HG03066 (cell line): ENCODE data around the gene APOH.

Experiments
- ATAC-seq: cut with Tn5 transposase; IDR thresholded peaks from one replicate; pipeline ENCODE4 v1.9.1; 2021; ENCODE audit warnings: low read depth; ENCODE audit not compliant: unreplicated experiment

APOH gene

DNA sequence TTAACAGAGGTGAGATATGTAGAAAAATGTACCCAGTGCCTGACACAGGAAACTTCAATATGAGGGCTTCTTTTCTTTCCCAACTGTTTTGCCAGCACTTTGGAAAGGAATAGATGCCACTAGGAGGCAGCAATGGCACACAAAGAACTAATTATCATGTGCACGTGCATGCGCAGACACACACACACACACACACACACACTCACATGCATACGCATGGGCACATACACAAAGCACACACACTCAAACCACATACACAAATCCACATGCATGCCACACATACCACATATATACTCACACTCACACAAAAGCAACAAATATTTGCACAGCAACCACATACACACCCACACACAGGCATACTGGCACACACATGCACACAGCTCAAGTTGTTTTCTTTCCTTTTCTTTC is 28.5 kb downstream of the APOH start:
- ATAC-seq, result no peak

DNA sequence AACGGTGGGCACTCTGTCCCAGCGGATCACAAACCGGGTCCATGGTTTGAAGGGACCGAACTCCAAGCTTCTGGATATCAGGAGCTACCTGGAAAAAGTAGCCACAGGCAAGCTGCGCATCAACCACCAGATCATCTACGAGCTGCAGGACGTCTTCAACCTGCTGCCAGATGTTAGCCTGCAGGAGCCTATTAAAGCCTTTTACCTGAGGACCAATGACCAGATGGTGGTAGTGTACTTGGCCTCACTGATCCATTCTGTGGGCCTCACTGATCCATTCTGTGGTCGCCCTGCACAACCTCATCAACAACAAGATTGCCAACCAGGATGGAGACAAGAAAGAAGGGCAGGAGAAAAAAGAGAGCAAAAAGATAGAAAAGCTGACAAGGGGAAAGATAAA is 31.0 kb downstream of the APOH start:
- no peak for ATAC-seq

DNA sequence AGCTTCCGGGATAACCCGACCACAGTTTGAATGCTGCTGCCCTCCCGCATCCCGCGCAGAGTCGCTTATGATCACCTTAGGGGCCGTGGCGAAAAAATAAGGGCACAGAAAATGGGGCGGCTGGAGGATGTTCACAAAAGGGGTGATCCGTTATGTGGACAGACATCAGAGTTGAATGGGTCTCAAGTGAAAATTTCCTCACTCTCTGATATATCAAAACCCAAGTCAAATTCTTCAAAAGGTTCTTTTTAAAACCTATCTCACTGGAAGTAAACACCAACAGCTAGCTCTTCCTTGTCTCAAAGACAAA is 36.9 kb downstream of the APOH start:
- no peak for ATAC-seq

DNA sequence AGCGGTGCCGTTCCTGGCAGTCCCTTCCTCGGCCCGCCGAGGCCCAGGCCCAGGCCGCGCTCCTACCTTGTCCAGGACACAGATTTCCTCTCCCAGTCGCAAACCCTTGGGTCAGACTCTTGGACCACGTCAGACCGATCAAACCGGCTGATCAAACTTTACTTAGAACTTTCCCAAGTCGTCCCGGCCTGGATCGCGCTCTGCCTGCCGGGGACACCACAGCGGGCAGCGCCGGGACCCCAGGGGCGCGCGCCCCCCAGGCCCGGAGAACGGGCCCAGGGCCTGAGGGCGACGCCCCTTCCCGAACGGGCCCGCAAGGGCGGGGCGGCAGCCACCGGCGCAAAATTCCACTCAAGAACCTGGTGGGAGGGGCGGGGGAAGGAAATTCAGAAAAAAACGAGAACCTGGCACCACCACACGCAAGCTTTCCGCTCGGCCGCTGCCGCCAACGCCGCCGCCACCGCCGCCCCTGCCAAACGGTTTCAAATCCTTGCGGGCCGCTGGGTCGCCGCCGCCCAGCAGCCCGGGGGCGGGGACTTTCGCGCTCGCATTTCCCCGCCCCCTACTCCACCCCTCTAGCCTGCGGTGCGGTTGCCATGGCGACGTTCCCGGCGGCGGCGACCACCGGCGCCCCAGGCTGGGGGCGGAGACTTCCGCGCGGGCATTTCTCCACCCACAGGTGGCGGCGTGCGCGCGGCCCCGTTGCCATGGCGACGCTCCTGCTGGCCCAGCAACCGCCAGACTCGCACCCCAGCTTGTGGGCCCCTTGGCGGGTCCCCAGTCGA is 37.4 kb downstream of the APOH start, which contains the start of gene CEP112:
TSS of gene CEP112 (minus strand) at position 541 of the 785 bp plus-strand sequence.
- ATAC-seq, result peak; percentile 59

DNA sequence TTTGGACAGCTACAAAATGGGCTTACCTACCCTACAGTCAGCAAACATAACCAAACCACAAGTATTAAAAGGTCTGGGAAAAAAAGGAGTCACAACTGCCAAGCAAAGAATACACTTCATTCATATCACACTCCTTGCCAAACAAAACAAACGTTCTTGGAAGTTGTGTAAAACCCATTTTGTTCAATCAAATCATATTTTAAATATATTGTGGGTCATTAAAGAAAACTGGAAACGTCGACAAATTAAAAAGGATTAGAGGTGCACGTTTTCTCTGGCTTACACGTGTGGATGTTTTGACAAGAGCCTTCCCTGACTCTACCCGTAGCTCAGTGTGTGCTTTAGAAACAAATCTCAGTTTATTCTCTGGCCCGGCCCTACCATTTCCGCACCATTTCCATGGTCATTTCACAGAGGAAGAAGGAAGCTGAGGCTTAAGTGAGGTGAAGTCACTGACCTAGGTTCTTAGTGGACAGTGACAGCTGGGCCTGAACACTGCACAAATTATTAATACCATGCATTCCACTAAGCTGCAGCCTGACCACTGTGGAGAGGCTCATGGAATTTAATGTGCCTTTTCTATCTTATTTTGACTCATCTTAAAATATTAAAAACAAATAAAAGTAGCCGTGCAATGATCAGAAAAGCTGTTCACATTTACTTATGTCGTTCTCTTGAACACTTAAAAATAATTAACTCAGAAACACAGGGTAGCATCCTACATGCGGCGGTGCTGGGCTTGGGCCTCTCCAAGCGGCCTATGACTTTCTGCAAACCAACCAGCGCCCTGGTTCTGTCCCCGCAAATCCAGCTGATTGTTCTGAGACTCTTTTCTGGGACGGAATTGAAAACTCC is 38.2 kb downstream of the APOH start:
- no peak for ATAC-seq

DNA sequence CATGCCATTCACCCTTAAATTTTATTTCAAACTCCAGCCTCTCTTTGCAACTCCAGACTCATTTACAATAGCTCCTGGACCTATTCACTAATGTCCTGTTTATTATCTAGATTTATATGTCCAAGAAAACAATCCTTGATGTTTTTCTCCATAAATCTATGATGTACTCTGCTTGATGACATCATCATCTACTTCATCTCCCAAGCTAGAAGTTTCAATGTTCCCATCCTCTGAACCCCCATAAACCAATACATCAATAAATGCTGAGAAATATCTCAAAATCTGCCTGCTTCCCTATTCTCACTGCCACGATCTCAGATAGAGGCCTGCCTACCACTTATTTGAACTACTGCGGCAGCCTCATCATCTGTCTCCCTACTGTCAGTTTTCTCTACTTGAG is 41.5 kb downstream of the APOH start:
- no peak for ATAC-seq

DNA sequence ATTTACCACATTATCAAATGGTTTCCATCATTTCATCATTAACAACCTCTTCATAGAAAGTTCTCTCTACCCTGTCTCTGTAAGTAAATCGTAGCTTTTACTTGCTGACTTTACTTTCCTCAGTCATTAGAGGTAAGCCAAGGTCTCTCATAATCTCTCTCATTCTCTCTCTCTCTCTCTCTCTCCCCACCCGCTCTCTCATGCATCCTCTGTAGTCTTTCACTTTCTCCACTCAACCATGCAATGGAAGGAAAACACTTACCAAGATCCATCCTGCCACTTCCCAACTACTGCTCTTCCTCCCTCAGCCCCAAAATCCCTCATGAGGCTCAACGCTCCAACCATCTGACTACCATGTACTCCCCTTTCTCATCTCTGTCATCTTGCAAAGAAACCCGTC is 43.4 kb downstream of the APOH start:
- ATAC-seq, result no peak

DNA sequence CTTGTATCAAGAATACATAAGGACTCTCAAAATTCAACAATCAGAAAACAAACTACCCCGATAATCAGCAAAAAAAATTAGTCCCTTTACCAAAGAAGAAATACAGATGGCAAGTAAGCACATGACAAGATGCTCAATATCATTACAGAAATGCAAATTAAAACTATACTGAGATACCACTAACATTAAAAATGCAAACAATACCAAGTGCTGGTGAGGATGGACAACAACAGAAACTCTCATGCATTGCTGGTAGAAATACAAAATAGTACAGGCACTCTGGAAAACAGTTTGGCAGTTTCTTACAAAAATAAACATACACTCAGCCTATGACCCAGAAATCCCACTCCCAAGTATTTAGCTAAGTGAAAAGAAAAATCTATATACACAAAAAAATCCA is 44.8 kb downstream of the APOH start:
- no peak for ATAC-seq

DNA sequence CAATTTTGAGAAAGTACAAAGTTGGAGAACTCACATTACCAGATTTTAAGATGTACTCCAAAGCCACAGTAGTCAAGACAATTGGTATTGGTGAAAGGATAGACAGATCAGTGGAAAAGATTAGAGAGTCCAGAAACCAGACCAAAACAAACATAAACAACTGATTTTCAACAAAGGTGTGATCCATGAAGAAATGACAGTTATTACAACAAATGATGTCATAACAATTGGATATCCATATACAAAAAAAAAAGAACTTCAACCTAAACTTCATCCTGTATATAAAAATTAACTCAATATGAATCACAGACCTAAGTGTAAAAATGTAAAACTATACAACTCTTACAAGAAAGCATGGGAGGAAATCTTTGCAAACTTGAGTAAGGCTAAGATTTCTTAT is 45.7 kb downstream of the APOH start:
- ATAC-seq, result no peak

DNA sequence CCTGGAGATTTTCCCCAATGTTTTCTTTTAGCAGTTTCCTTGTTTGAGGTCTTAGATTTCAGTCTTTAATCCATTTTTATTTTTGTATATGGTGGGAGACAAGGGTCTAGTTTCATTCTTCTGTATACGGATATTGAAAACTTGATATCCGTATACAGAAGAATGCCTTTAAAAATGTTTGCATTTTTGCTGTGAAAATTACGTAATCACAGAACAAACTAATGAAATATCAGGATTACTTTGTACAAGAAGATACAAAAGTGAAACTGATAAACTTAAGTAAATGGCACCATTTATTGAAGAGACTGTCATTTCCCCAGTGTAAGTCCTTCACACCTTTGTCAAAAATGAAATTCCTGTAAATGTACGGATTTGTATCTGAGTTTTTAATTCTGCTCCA is 50.6 kb downstream of the APOH start:
- no peak for ATAC-seq

DNA sequence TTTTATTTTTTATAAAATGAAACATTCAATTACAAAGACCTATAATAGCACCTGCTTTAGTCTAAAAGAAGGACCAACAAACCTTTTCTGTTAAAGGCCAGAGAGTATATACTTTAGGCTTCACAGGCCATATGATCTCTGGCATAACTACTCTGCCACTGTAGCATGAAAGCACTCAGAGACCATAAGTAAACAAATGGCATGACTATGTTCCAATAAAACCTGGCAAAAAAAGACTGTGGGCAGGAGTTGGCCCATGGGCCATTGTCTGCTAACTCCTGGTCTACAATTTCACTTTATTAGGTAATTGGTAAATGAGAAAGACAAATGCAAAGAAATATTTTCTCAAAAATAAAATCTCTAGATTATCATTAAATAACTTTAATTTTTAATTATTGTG is 52.2 kb downstream of the APOH start:
- ATAC-seq, result no peak

DNA sequence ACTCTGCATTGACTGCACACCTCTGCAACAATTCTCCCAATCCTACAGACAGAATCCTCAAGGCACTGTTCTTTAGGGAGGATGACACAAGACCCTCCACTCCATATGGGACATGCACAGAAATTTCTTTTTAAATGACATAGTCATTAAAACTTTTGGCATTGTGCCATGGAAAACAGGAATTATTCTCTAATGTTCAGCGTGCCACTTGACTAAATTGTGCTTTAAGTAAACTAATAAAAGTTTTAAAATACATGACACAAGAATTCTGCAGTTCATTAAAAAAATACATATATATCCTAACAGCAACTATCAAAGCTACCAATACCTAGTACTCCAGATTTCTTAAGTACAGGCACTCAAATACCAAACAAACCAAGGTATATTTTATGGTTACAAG is 53.3 kb downstream of the APOH start:
- no peak for ATAC-seq

DNA sequence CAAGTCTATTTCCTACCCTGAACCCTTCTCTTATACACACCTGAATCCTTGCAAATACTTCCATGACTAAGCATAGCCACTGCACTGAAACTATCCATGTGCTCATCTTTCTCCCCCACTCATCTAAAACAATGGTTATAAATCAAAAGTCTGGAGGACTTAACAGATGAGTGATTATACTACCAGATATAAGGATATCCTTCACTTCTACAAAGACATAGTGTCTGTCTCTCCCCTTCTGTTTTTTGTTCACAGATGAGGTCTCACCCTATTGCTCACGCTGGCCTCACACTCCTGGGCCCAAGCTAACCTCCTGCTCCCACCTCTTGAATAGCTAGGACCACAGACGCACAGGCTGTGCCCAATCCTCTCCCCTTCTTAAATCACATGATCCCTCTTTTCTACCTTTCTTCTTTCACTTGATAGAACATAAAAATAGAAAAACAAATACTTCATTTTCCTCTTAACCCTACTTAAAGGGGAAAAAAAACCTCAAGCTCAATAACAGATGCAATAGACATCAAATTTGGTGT is 56.5 kb downstream of the APOH start:
- no peak for ATAC-seq

DNA sequence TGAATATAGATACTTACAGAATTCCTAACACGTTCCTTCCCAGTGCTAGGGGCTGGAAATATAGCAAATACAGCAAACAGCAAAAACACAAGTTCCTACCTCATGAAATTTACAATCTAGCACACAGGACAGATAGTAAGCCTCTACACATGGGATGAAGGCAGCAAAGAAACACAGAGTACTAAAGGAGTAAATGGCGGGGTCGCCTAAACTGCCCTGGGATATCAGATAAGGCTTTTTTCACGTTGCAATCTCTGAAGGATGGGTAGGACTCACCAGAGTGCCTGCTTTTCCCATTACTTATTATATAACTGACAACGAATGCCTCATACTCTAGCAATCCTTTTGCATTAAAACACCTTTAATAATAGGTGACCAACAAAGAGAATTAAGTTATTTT is 57.1 kb downstream of the APOH start:
- no peak for ATAC-seq

DNA sequence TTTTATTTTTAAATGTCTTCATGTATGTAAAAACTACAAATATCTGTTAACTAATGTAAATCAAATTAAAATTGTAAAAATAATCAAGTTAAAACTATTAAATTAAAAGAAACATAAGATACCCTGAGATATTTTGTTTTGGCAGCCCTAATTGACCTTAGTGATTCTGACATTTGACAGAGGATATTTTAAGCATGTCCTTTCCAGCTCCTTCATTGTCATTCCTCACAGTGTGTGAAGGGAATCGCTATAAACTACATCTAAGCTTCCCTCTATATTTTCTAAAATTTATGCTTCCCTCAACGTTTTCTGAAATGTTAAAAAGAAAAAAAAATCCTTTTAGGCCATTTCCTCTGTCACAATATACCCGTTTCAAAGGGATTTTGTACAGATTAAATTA is 57.5 kb downstream of the APOH start:
- ATAC-seq, result no peak

DNA sequence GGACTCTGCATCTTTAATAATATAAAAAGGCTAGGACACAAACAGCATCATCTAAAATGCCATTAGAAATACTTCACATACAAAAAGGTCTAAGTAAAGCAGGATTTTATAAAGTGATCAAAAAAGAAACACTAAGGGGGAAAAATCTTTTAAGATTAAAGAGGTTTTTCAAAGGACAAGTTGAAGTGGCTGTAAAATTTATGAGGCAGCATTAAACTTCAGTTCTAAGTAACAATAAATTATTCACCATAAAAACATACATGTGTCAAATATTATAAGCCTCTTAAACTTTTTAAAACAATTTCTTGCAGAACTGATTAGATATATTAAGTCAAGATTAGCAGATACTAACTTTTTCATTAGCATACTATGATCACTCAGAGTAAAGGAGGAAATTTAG is 58.0 kb downstream of the APOH start:
- no peak for ATAC-seq

DNA sequence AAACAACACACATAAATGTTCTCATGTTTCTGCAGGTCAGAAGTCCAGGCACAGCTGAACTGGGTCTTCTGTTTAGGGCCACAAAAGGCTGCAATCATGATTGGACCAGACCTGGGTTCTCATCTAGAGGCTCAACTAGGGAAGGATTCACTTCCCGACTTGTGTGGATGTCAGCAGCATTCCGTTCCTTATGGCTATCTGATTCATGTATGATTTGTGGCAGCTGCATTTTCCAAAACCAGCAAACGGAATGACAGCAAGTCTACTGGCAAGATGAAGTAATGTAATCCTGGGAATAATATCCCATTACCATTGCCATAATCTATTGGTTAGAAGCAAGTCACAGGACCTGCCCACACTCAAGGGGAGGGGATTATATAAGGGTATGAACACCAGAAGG is 59.4 kb downstream of the APOH start:
- ATAC-seq, result no peak

DNA sequence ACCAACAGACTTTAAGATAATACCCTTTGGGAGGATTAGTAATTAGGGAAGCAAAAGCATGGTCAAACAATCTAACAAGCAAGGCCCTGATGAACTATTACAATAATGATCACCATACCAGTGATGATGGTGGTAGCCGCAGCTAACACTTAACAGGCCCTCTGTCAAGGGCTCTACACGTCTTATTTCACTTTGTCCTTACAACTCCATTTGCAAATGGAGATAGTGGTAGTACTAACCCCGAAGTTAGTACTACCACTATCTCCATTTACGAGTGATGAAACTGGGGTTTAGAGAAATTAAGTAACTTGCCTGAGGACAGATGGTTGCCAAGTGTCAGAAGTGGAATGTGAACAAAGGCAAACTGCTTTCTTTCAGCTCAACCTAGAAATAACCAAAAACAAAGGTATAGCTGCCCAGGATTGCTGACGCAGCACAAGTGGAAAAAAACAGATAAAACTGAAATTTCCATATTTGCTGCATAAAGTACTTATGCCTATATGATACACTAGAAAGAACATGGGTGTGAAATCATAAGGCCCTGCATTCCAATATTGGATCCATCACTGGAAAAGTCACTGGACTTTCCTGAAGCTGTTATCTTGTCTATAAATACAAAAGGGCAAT is 61.9 kb downstream of the APOH start:
- no peak for ATAC-seq

DNA sequence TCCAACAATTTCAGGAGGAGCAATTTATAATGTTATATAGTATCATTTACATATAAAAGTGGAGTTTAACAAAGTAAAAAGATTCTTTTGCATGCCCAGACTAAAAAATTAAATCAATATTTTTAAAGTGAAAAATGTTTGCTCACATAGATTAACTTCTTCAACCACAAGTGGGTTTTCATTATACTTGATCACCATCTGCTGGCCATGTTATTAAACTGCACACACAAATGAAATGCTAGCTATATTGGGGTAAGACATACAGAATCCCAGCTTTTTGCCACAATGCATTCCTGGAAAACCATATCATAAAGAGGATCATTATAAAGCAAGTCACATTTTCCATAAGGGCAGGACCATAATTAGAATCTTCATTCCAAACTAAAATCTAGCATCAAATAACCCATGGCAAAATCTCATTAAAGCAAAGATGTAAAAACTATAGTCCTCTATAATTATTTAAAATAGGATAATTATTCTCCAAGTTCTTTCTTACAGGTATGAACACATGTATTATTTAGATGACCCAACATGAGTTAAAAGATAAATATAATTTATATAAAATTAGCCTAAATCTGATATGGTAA is 63.6 kb downstream of the APOH start:
- no peak for ATAC-seq
